Measurements from ENCODE around the gene SLC15A4.
"Not testable (repeated sequence)": the region's sequence is repeated elsewhere in the genome, so short reads cannot be mapped to it uniquely, and the experiment has no call there.

Gene SLC15A4

GRCh38 chr12:128813392-128813791 lies 10.4 kb downstream of the SLC15A4 start:
- no peak for DNase-seq

DNA sequence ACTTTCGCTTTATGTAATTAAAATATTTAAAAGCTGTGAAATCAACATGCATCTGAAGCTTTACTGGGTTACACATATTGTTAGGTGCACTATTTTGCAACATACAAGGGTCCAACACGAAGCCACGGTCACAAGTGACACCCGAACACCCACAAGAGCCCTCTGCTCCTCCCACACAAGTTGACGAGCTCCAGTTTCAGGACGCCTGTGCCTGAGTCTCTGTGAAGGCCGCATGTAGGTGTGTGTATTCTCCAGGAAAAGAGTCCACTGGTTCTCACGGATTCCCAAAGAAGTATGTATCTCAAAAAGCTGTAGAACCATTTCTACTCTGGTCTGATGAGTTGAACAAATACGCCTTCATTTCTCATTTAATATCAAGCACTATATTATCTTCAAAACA lies 12.0 kb downstream of the SLC15A4 start:
- no peak for DNase-seq

- no peak for DNase-seq
These were observed 13.3 kb downstream of the SLC15A4 start for GRCh38 chr12:128810182-128811127.

- no peak for DNase-seq
These were observed 15.1 kb downstream of the SLC15A4 start for GRCh38 chr12:128808651-128809050.

GRCh38 chr12:128807161-128807724 lies 16.5 kb downstream of the SLC15A4 start:
- DNase-seq: no peak

GRCh38 chr12:128806573-128806972 lies 17.2 kb downstream of the SLC15A4 start:
- no peak for DNase-seq

- not testable (repeated sequence) for DNase-seq
These were observed 18.4 kb downstream of the SLC15A4 start for GRCh38 chr12:128805406-128805805.

GRCh38 chr12:128804762-128805161 lies 19.0 kb downstream of the SLC15A4 start:
- no peak for DNase-seq

DNA sequence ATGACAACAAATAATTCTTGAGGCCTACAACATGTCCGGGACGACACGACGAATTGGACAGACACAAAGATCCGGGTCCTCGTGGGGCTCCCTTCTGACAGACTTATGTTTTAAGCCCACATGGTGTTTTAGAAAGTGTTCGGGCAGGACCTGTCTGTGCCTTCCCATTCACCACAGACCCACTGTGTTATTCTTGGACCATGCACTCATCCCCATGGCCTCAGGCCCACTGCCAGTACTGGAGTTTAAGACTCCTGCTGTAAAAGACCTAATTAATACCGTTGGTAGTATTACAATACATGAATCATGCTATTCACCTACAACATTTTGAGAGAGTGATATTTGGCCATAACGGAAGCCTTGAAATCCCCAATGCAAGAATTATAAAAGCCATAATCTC lies 20.0 kb downstream of the SLC15A4 start:
- DNase-seq: no peak

- no peak for DNase-seq
These were observed 21.0 kb downstream of the SLC15A4 start for GRCh38 chr12:128802756-128803155.

- no peak for DNase-seq
These were observed 21.8 kb downstream of the SLC15A4 start for GRCh38 chr12:128801879-128802391.

- no peak for DNase-seq
These were observed 23.2 kb downstream of the SLC15A4 start for GRCh38 chr12:128800606-128801005.

GRCh38 chr12:128798571-128799341 lies 25.0 kb downstream of the SLC15A4 start:
- no peak for DNase-seq

DNA sequence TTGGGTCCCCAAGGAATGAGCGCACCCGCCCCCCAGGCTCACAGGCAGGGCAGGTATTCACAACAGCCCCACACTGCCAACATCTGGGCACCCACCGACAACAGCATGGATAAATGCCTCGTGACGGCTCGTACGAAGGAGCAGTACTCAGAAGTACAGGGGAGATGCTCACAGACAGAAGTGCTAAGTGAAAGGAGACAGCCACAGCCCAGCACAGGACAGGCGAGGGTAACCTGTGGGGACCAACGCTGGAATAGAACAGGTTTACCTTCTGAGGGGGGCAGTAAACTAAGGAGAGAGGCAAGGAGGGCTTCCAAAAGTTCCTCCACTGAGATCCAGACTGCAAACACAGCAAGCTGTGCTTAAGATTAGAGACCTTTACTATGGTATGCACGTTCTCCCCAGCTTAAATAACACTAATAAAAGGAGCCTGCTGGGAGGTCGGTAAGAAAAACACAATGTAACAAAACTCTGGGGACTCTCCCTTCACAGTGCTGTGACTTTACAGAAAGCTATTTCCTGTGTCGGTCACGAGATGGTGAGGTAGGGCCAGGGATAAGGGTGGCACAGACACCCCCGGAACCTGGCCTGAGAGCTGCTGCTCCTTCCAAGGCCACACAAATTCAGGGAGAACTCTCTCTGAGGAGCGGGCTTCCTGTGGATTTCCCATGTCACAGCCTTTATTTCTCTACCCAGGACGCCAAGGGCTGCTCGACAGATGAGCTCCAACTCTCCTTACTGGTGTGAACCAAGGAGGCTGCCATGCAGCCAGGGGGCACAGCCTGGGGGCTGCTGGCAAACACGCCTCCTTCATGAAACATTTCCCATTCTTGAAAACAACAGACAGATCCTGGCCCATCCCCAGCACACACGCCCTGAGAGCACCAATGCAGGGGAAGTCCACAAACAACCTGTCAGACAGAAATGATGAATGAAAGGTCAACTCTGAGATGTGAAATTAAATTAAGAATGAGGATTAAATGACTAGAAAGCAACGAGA lies 26.3 kb downstream of the SLC15A4 start:
- no peak for DNase-seq

GRCh38 chr12:128796439-128797118 lies 27.2 kb downstream of the SLC15A4 start:
- DNase-seq: no peak

- no peak for DNase-seq
These were observed 28.0 kb downstream of the SLC15A4 start for GRCh38 chr12:128795530-128796361.

DNA sequence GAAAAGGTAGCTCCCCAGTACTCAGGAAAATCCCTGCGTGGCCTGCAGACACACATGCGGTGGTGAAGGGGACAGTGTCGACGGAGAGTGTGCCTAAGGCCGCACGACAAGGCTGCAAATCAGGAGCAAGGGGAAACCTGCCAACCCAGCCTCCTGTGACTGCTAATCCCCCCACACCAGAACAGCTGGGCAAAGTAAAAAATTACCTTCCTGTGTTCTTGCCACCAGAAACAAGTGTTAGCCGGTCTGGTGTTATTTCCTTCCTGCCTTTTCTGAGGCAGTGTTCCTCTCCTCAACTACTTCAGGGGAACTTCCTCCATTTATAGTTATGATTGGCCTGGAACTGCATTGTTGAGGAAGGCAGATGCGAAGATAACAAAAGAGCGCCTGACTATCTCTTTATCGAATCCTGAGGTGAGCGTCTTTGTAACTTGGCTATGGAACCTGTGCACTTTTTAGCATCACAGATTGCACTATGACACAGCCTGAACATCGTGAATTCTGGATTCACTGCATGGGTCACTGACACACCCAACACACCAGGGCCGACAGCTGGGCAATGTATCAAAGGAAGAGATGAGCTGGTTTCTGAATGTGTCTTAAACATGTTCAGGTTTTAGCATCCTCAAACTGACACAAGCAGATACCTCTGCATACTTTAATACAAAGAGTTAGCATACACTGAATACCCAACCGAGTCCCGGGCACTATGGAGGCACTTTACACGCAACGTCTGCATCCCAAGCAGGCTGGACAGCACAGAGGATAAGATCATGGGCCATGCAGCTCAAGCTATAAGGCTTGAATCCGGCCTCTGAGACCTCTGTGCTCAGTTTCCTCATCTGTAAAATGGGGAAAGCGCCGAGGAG lies 28.9 kb downstream of the SLC15A4 start:
- no peak for DNase-seq

GRCh38 chr12:128793701-128794100 lies 30.1 kb downstream of the SLC15A4 start:
- no peak for DNase-seq

DNA sequence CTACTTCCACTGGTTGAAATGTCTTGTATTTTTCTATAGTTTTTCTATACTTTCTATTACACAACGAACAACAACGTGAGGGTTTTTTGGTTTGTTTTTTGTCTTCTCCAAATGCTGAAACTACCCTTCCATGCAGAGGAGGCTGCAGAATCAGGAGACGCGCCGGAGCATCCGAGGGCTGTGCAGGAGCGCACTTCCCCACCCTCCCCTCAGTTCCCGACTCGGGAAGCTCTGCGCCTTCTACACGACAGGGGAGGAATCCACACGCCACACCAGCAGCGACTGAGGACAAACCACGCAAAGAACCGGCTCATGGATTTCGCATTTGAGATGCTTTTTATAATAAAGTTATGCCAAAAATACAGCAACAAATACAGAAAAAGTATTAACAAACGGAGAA lies 30.9 kb downstream of the SLC15A4 start:
- no peak for DNase-seq

Measured in NCI-H2171 (cell line).